HEK293 (cell line): ENCODE data around the gene SDHD.

Experiments used
- CTCF ChIA-PET: fragments of 350-600 bp; formaldehyde crosslinking; extraction: SDS; loops from one replicate; lab custom pipeline; 2021; ENCODE audit warnings: antibody characterized with exemption; lab: Yijun Ruan, JAX
- POLR2A ChIA-PET: fragments of 300-600 bp; formaldehyde crosslinking; extraction: SDS; loops from one replicate; lab custom pipeline; 2020; ENCODE audit warnings: antibody characterized with exemption, inconsistent platforms; lab: Yijun Ruan, JAX
- H3K27ac ChIP-seq: fragments of 200-500 bp; sonication (Bioruptor generic); 2 replicates; pipeline ENCODE4 v1.5.1; 2014; ENCODE audit warnings: low read depth, low read length, control low read depth, inconsistent platforms; ENCODE audit errors: extremely low read depth
- H3K36me3 ChIP-seq, 2 experiments: fragments of 200-500 bp in 1 of 2; sonication (Bioruptor generic) in 1 of 2; 1 replicate in 1 of 2; 2 replicates in 1 of 2; pipeline ENCODE4 v1.5.1; 2014 to 2017; ENCODE audit warnings: inconsistent platforms in 2 of 2, low read length in 2 of 2; ENCODE audit not compliant: control insufficient read depth in 2 of 2, insufficient read depth in 1 of 2
- H3K4me1 ChIP-seq: fragments of 200-500 bp; sonication (Bioruptor generic); 2 replicates; pipeline ENCODE4 v1.5.1; 2014; ENCODE audit warnings: mild to moderate bottlenecking, low read length, inconsistent platforms; ENCODE audit not compliant: control insufficient read depth, insufficient read depth
- H3K4me3 ChIP-seq: 2 replicates; pipeline ENCODE4 v1.5.1; 2011; ENCODE audit warnings: low read depth, mild to moderate bottlenecking, control low read depth, low read length, moderate library complexity
- H3K9me3 ChIP-seq: fragments of 200-500 bp; sonication (Bioruptor generic); 2 replicates; pipeline ENCODE4 v1.5.1; 2014; ENCODE audit warnings: low read depth, low read length, inconsistent platforms; ENCODE audit not compliant: control insufficient read depth, insufficient read depth
- EGR2 ChIP-seq: fragments of 450-650 bp; formaldehyde crosslinking; IDR thresholded peaks from 2 replicates; pipeline ENCODE4 v1.5.1; 2016; ENCODE audit warnings: low read depth, missing biosample characterization, missing genetic modification characterization
- GLI2 ChIP-seq: fragments of 450-650 bp; formaldehyde crosslinking; IDR thresholded peaks from 2 replicates; pipeline ENCODE4; 2017; ENCODE audit warnings: missing biosample characterization, missing genetic modification characterization, low read depth, borderline replicate concordance
- KLF7 ChIP-seq: fragments of 450-650 bp; formaldehyde crosslinking; IDR thresholded peaks from 2 replicates; pipeline ENCODE4 v1.5.1; 2016; ENCODE audit warnings: missing biosample characterization, missing genetic modification characterization, borderline replicate concordance
- OVOL3 ChIP-seq: fragments of 450-650 bp; formaldehyde crosslinking; IDR thresholded peaks from 2 replicates; pipeline ENCODE4 v1.5.1; 2016; ENCODE audit warnings: missing biosample characterization, missing genetic modification characterization
- SETDB1 ChIP-seq: IDR thresholded peaks from one replicate; pipeline ENCODE4 v1.6.1; 2017; ENCODE audit warnings: mild to moderate bottlenecking, low read length, moderate library complexity, mixed read lengths; ENCODE audit not compliant: insufficient read length
- ZBTB1 ChIP-seq: fragments of 450-650 bp; formaldehyde crosslinking; IDR thresholded peaks from 2 replicates; pipeline ENCODE4 v1.5.1; 2016; ENCODE audit warnings: missing biosample characterization, missing genetic modification characterization
- ZFP41 ChIP-seq: fragments of 450-650 bp; formaldehyde crosslinking; IDR thresholded peaks from 2 replicates; pipeline ENCODE4 v1.5.1; 2016; ENCODE audit warnings: missing biosample characterization, missing genetic modification characterization, borderline replicate concordance
- ZNF140 ChIP-seq: fragments of 450-650 bp; formaldehyde crosslinking; IDR thresholded peaks from 2 replicates; pipeline ENCODE4 v1.5.1; 2016; ENCODE audit warnings: missing biosample characterization, missing genetic modification characterization
- ZNF223 ChIP-seq: fragments of 450-650 bp; formaldehyde crosslinking; IDR thresholded peaks from 2 replicates; pipeline ENCODE4 v1.5.1; 2016; ENCODE audit warnings: missing biosample characterization, missing genetic modification characterization
- ZNF302 ChIP-seq: fragments of 450-650 bp; formaldehyde crosslinking; IDR thresholded peaks from 2 replicates; pipeline ENCODE4 v1.5.1; 2016; ENCODE audit warnings: missing biosample characterization, missing genetic modification characterization, low read depth
- ZNF324 ChIP-seq: fragments of 450-650 bp; formaldehyde crosslinking; IDR thresholded peaks from 2 replicates; pipeline ENCODE4 v1.5.1; 2016; ENCODE audit warnings: missing biosample characterization, missing genetic modification characterization
- ZNF48 ChIP-seq: fragments of 450-650 bp; formaldehyde crosslinking; IDR thresholded peaks from 2 replicates; pipeline ENCODE4 v1.5.1; 2016; ENCODE audit warnings: missing biosample characterization, missing genetic modification characterization
- ZNF555 ChIP-seq: fragments of 450-650 bp; formaldehyde crosslinking; conservative IDR thresholded peaks from 2 replicates; pipeline ENCODE4 v1.5.1; 2017; ENCODE audit warnings: missing biosample characterization, mild to moderate bottlenecking, missing genetic modification characterization, inconsistent platforms
- ZNF561 ChIP-seq: fragments of 450-650 bp; IDR thresholded peaks from 2 replicates; pipeline ENCODE4 v1.5.1; 2018; ENCODE audit warnings: missing biosample characterization, missing genetic modification characterization, borderline replicate concordance
- ZNF571 ChIP-seq: fragments of 450-650 bp; formaldehyde crosslinking; IDR thresholded peaks from 2 replicates; pipeline ENCODE4 v1.5.0; 2017; ENCODE audit warnings: missing biosample characterization, missing genetic modification characterization
- ZNF600 ChIP-seq: fragments of 450-650 bp; formaldehyde crosslinking; IDR thresholded peaks from 2 replicates; pipeline ENCODE4 v1.5.1; 2016; ENCODE audit warnings: missing biosample characterization, missing genetic modification characterization
- ZNF626 ChIP-seq: fragments of 450-650 bp; sonication (Bioruptor Pico); formaldehyde crosslinking; IDR thresholded peaks from 2 replicates; pipeline ENCODE4 v1.5.1; 2018; ENCODE audit warnings: missing biosample characterization, missing genetic modification characterization, inconsistent platforms
- ZNF76 ChIP-seq: fragments of 450-650 bp; formaldehyde crosslinking; IDR thresholded peaks from 2 replicates; pipeline ENCODE4; 2016; ENCODE audit warnings: low read depth, missing biosample characterization, missing genetic modification characterization, borderline replicate concordance
- ZNF785 ChIP-seq: fragments of 450-650 bp; formaldehyde crosslinking; IDR thresholded peaks from 2 replicates; pipeline ENCODE4 v1.5.1; 2016; ENCODE audit warnings: missing biosample characterization, missing genetic modification characterization
- TF ChIP-seq, protein P1 (sequence below): fragments of 450-650 bp; IDR thresholded peaks from 2 replicates; pipeline ENCODE4 v1.5.1; 2018; ENCODE audit warnings: missing biosample characterization, missing genetic modification characterization
- TF ChIP-seq, protein P2 (sequence below): fragments of 450-650 bp; formaldehyde crosslinking; IDR thresholded peaks from 2 replicates; pipeline ENCODE4 v1.5.1; 2016; ENCODE audit warnings: missing biosample characterization, missing genetic modification characterization
- TF ChIP-seq, protein P3 (sequence below): fragments of 450-650 bp; formaldehyde crosslinking; IDR thresholded peaks from 2 replicates; pipeline ENCODE4 v1.5.1; 2016; ENCODE audit warnings: missing biosample characterization, missing genetic modification characterization

SDHD gene

DNA sequence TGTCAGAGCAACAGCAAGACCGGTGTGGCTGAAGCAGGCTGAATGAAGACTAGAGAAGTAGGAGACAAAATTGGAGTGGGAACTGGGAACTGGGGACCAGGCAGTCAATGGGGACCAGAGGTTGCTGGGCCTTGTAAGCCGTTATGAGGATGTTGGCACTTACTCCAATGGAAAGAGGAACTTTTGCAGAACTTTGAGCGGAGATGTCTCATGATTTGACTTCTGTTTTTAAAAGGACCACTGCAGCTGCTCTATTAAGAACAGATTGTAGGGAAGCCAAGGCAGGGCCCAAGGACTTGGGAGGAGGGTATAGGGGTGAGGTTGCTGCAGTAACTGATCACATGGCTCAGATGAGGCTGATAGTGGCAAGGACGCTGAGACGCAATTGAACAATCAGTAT, 43.0 kb downstream of the SDHD start:
- ChIA-PET POLR2A (no interaction called here), CTCF (interaction anchor here (0.8 to 0.9 kb wide), 2 partner anchors 9 to 16 kb away, joined by 3 read pairs; no protein-coding TSS in a partner anchor)
- H3K4me3 ChIP-seq: no peak overlapping the region
- no peaks in the 10 kb centered on the region for H3K9me3 ChIP-seq
- 0 out of 2 replicates have a peak, but pooled peaks cover 3% of the 10 kb centered on the region for H3K4me1 ChIP-seq
- no peak overlapping the region for H3K27ac ChIP-seq
- no peaks in the 10 kb centered on the region for H3K36me3 ChIP-seq
- TF ChIP-seq ZNF76 (no peak), ZNF302 (tag by site-specific recombination) (no peak), ZNF626 (tag by site-specific recombination) (no peak)

DNA sequence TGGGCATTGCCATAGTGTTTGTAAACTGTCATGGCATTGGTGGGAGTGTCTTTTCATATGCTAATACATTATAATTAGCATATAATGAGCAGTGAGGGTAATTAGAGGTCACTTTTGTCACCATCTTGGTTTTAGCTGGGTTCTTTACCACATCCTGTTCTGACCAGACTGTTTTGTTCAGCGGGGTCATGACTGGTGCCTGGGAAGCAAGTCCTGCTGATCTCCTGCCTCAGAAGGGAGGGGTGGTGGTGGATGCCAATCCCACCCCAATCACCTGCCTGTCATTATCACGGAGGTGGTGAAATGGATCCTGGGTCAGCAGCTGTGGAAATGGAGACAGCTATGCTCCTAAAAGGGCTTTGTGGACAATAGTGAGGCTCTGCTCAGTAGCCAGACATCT, 46.1 kb downstream of the SDHD start:
- TF ChIP-seq ZNF571 (tag by site-specific recombination) (no peak), ZNF785 (tag by site-specific recombination) (no peak), EGR2 (tag by site-specific recombination) (no peak), GLI2 (tag by site-specific recombination) (no peak), ZNF48 (no peak), ZBTB1 (tag by site-specific recombination) (no peak), OVOL3 (tag by site-specific recombination) (no peak), ZNF561 (tag by site-specific recombination) (no peak), ZNF600 (tag by site-specific recombination) (no peak), ZNF223 (no peak), SETDB1 (no peak), KLF7 (tag by site-specific recombination) (no peak), ZNF324 (tag by site-specific recombination) (no peak), ZNF140 (no peak), ZNF555 (tag by site-specific recombination) (no peak), ZFP41 (no peak)
- TF ChIP-seq, protein P1, sequence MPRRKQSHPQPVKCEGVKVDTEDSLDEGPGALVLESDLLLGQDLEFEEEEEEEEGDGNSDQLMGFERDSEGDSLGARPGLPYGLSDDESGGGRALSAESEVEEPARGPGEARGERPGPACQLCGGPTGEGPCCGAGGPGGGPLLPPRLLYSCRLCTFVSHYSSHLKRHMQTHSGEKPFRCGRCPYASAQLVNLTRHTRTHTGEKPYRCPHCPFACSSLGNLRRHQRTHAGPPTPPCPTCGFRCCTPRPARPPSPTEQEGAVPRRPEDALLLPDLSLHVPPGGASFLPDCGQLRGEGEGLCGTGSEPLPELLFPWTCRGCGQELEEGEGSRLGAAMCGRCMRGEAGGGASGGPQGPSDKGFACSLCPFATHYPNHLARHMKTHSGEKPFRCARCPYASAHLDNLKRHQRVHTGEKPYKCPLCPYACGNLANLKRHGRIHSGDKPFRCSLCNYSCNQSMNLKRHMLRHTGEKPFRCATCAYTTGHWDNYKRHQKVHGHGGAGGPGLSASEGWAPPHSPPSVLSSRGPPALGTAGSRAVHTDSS (tag by site-specific recombination): no peak
- TF ChIP-seq, protein P2, sequence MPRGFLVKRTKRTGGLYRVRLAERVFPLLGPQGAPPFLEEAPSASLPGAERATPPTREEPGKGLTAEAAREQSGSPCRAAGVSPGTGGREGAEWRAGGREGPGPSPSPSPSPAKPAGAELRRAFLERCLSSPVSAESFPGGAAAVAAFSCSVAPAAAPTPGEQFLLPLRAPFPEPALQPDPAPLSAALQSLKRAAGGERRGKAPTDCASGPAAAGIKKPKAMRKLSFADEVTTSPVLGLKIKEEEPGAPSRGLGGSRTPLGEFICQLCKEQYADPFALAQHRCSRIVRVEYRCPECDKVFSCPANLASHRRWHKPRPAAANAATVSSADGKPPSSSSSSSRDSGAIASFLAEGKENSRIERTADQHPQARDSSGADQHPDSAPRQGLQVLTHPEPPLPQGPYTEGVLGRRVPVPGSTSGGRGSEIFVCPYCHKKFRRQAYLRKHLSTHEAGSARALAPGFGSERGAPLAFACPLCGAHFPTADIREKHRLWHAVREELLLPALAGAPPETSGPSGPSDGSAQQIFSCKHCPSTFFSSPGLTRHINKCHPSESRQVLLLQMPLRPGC (tag by site-specific recombination): no peak
- TF ChIP-seq, protein P3, sequence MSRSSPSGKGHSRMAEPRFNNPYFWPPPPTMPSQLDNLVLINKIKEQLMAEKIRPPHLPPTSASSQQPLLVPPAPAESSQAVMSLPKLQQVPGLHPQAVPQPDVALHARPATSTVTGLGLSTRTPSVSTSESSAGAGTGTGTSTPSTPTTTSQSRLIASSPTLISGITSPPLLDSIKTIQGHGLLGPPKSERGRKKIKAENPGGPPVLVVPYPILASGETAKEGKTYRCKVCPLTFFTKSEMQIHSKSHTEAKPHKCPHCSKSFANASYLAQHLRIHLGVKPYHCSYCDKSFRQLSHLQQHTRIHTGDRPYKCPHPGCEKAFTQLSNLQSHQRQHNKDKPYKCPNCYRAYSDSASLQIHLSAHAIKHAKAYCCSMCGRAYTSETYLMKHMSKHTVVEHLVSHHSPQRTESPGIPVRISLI: no peak
- H3K4me3 ChIP-seq: no peak overlapping the region
- H3K27ac ChIP-seq: no peak overlapping the region
- ChIA-PET CTCF (interaction anchor here (0.7 to 1.5 kb wide), 3 partner anchors 19 to 150 kb away, joined by 3 to 6 read pairs (median 4); no protein-coding TSS in a partner anchor), POLR2A (no interaction called here)
- 0 out of 2 replicates have a peak, but pooled peaks cover 3% of the 10 kb centered on the region for H3K4me1 ChIP-seq
- no peaks in the 10 kb centered on the region for H3K36me3 ChIP-seq
- H3K9me3 ChIP-seq: no peaks in the 10 kb centered on the region
